Renal cortex interstitium (tissue), 15 donors: ENCODE results near the gene E4F1. TPM values are rescaled to one million over a fixed set of nuclear protein-coding genes. Genes with fewer than 3 reads are reported as not detected.

Source experiments
- DNase-seq, 11 donors: peaks; one replicate each; pipeline ENCODE4 v3.0.0-alpha.2; 2013; ENCODE audit warnings: low read depth in 9 of 11, low spot score in 4 of 11; ENCODE audit errors: extremely low read depth in 1 of 11
- long read RNA-seq, 16 experiments: transcript quantifications; one replicate each; lab custom pipeline, GENCODE V29; 2026
- polyA plus RNA-seq, 3 donors: library from polyadenylated mRNA; unstranded; fragments of 120-200 nt; gene quantifications; one replicate each; pipeline ENCODE4 v1.2.1, GENCODE V29; 2013; ENCODE audit not compliant: insufficient read length in 3 of 3

Gene E4F1, protein sequence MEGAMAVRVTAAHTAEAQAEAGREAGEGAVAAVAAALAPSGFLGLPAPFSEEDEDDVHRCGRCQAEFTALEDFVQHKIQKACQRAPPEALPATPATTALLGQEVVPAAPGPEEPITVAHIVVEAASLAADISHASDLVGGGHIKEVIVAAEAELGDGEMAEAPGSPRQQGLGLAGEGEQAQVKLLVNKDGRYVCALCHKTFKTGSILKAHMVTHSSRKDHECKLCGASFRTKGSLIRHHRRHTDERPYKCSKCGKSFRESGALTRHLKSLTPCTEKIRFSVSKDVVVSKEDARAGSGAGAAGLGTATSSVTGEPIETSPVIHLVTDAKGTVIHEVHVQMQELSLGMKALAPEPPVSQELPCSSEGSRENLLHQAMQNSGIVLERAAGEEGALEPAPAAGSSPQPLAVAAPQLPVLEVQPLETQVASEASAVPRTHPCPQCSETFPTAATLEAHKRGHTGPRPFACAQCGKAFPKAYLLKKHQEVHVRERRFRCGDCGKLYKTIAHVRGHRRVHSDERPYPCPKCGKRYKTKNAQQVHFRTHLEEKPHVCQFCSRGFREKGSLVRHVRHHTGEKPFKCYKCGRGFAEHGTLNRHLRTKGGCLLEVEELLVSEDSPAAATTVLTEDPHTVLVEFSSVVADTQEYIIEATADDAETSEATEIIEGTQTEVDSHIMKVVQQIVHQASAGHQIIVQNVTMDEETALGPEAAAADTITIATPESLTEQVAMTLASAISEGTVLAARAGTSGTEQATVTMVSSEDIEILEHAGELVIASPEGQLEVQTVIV
- polyA plus RNA-seq: 10 to 100 TPM; 13.0 to 24.9 (median 22.5) TPM
- long read RNA-seq, donor 1, partial matches to known transcripts: 269 of 336 reads
- long read RNA-seq, donor 1, other reads (novel, unspliced or antisense): 67 of 336 reads
- long read RNA-seq, donor 2, partial matches to known transcripts: 210 of 213 reads
- long read RNA-seq, donor 2, other reads (novel, unspliced or antisense): 0 of 213 reads
- long read RNA-seq, donor 3, transcript E4F1-201 (14 exons, 2,573 nt): major isoform, 6 of 6 reads
- long read RNA-seq, donor 3, partial matches to known transcripts: 0 of 6 reads
- long read RNA-seq, donor 3, other reads (novel, unspliced or antisense): 0 of 6 reads
- long read RNA-seq, donor 4, transcript E4F1-201 (14 exons, 2,573 nt): major isoform, 6 of 6 reads
- long read RNA-seq, donor 4, partial matches to known transcripts: 0 of 6 reads
- long read RNA-seq, donor 4, other reads (novel, unspliced or antisense): 0 of 6 reads
- long read RNA-seq, donor 5: 0 reads
- long read RNA-seq, donor 6, partial matches to known transcripts: 5 of 5 reads
- long read RNA-seq, donor 6, other reads (novel, unspliced or antisense): 0 of 5 reads
- long read RNA-seq, donor 7, partial matches to known transcripts: 0 of 1 reads
- long read RNA-seq, donor 7, other reads (novel, unspliced or antisense): 0 of 1 reads
- long read RNA-seq, donor 8: 0 reads
- long read RNA-seq, donor 9, partial matches to known transcripts: 0 of 4 reads
- long read RNA-seq, donor 9, other reads (novel, unspliced or antisense): 0 of 4 reads
- long read RNA-seq, donor 10, partial matches to known transcripts: 0 of 2 reads
- long read RNA-seq, donor 10, other reads (novel, unspliced or antisense): 0 of 2 reads
- long read RNA-seq, donor 11, partial matches to known transcripts: 0 of 3 reads
- long read RNA-seq, donor 11, other reads (novel, unspliced or antisense): 0 of 3 reads
- long read RNA-seq, donor 12, partial matches to known transcripts: 99 of 184 reads
- long read RNA-seq, donor 12, other reads (novel, unspliced or antisense): 81 of 184 reads
- long read RNA-seq, donor 13: 0 reads
- long read RNA-seq, donor 14, partial matches to known transcripts: 0 of 4 reads
- long read RNA-seq, donor 14, other reads (novel, unspliced or antisense): 0 of 4 reads
- long read RNA-seq, donor 15, partial matches to known transcripts: 0 of 1 reads
- long read RNA-seq, donor 15, other reads (novel, unspliced or antisense): 0 of 1 reads
- long read RNA-seq, donor 16, transcript E4F1-201 (14 exons, 2,573 nt): major isoform, 11 of 17 reads
- long read RNA-seq, donor 16, partial matches to known transcripts: 6 of 17 reads
- long read RNA-seq, donor 16, other reads (novel, unspliced or antisense): 0 of 17 reads

DNA sequence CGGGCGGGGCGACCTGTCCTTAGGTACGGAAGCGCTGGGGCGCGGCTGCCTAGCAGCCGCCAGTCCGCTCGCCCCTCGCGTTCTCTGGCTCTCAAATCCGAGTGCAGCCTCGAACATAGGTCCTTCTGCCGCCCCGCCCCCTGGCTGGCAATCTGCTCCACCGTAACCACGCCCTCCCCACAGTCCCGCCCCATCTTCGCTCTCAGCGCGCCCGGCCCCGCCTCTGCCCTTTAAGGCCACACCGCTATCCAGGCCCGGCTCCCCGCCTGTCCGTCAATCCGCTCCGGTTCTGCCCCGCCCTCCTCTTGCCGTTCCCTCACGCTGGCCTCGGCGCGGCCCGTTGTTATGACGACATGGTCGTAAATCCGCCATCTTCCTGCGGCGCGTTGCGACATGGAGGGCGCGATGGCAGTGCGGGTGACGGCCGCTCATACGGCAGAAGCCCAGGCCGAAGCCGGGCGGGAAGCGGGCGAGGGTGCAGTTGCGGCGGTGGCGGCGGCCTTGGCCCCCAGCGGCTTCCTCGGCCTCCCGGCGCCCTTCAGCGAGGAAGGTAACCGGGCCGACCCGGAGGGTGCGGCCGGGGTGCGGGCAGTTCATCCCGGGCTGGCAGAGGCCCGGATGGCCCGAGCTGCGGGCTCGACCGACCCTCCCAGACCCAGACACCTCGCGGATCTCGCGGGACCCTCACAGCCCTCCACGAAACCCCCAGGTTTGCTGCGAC is at the start of gene E4F1:
Gene E4F1 (plus strand): TSS at position 371 of the 721 bp plus-strand sequence. CDS start 23 bp downstream, at position 394.
- DNase-seq: peak; percentile 93 to 99 (median 98)

DNA sequence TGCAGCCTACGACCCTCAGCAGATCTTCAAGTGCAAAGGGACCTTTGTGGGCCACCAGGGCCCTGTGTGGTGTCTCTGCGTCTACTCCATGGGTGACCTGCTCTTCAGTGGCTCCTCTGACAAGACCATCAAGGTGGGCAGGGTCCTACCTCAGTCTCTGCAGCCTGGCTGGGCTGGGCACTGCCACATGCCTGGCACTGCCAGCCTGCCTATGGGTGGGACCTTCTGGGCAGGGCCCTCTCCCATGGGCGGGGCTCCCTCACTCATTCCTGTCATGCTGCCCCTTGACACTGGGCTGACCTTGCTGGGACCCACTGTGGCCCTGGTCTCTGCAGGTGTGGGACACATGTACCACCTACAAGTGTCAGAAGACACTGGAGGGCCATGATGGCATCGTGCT is 49.5 kb upstream of the E4F1 start:
- DNase-seq: no peak

DNA sequence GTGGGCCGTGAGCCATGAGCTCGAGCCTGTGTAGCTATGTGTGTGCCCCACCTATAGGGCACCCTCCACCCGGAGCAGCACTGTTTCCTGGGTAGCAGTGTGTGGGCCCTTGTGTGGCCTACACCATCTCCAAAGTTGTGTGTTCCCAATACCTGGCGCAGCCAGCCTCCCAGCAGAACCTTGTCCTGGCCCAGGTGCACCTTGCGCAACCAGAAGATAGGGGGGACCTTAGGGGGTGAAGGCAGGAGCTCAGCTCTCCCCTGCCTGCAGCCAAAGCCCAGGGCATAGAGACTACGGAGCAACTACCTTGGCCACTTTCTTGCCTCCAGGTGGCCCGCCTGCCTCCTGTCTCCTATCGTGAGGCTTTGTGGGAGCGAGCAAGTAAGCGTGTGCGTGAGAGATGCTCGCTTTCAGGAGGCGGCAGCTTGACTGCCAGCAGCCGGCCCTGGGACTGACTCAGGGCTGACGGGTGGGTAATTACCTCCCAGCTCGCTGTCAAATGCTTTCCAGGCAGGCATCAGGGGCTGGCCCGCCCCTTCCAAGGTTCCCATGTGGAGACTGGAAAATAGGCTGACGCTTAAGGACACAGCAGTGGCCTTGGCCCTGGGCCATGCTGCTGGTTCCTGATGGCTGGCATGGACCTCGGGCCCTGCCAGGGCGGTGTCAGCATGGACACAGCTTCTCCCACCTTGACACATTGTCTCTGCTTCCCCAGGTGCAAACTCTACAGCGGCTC is 48.8 kb upstream of the E4F1 start:
- no peak for DNase-seq

DNA sequence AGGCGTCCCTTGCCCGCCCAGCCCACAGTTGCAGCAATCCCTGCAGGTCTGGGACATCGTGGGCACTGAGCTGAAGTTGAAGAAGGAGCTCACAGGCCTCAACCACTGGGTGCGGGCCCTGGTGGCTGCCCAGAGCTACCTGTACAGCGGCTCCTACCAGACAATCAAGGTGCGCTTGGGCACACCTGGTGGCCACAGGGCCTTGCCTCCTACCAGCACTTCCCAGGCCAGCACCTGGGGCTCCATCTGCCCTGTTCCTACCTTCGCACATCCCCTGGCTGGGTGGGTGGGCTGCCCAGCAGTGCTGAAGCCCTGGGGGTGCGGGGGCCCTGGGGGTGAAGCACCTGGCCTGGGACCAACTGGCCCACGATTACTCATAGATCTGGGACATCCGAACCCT is 47.9 kb upstream of the E4F1 start:
- no peak for DNase-seq

DNA sequence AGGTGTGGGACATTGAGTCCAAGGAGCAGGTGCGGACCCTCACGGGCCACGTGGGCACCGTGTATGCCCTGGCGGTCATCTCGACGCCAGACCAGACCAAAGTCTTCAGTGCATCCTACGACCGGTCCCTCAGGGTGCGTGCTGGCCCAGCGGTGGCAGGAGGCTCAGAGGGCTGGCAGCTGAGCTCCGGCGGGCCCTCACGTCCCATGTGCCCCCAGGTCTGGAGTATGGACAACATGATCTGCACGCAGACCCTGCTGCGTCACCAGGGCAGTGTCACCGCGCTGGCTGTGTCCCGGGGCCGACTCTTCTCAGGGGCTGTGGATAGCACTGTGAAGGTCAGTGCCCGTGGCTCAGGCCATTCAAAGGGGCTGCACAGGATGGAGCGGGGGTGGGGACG is 47.3 kb upstream of the E4F1 start:
- DNase-seq: no peak

DNA sequence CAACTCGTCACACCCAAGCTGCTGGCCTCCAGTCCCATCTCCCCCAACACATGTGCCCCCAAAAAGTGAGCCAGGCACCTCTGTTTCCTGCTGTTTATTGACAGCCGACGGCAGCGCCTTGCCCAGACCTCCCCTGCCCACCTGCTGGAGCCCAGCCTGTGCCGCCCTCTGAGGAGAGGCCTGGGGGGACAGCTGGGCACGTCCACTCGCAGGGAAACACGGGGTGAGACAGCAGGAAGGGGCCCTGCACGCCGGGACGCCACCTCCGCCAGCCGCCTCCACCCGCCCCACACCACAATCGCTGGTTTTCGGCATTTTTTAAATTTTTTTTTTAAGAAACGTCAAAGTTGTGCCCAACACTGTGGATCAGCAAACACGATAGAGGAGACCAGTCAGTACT is 46.3 kb upstream of the E4F1 start:
- no peak for DNase-seq

DNA sequence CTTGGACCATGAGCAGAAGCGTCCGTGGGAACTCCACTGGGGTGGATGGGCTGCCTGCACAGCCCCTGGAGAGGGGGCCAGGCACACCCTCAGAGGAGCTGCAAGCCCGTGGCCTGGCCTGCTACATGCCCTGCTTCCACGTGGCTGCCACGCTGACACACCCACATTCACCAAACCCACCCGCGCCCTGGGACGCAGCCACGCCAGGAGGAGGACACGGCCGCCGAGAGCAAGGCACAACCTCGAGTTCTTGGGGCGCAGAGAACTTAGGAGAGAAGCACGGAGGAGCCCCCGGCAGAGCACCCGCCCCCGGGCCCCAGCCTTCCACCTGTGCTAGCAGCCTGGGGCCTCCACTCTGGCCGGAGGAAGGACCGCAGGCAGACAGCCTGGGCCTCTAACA is 45.8 kb upstream of the E4F1 start:
- DNase-seq: no peak

DNA sequence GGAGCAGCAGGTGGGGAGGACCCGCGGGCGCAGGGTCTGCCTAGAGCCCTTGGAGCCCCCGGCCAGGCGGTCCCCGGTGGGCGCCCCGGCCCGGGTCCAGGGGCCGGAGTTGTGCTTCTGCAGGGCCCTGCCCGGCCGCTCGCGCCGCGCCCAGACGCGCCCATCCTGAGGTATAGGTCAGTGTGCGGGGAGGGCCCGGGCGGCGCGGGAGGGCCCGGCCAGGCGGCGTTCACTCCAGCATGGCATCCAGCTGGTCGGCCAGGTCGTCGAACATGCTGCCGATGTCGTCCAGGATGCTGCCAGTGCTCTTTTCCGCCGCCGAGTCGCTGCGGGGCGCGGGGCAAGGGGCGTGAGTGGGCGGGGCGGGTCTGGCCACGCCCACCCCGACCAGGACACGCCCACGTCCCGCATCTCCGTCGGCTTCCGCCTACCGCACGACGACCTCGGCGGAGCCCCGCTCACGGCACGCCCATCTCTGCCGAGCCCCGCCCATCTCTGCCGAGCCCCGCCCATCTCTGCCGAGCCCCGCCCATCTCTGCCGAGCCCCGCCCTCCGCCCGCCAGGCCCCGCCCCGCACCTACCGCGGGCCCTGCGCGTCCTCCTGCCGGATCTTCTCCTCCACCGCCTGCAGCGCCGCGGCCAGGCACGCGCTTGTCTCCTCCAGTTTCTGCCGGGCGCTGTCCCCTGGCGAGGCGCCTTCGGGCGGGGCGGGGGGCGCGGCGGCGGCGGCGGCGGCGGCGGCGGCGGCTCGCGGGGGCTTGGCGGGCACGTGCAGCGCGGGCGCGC is 44.9 kb upstream of the E4F1 start:
- DNase-seq: no peak

DNA sequence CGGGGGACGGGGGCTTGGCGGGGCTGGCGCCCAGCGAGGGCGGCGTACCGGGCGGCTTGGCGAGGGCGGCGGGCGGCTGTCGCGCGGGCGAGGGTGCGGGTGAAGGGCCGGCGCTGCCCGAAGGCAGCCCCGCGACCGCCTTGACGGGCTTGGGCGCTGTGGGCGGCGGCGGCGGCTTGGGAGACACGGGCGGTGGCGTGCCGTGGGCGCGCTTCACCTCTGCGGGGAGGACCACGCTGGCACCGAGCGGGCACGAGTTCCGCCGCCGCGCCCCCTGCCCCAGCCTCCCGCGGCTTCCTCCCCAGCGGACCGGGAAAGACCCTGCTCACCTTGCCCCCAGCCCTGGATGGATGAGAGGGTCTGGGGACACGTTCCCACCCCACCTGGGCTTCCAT is 44.3 kb upstream of the E4F1 start:
- no peak for DNase-seq

DNA sequence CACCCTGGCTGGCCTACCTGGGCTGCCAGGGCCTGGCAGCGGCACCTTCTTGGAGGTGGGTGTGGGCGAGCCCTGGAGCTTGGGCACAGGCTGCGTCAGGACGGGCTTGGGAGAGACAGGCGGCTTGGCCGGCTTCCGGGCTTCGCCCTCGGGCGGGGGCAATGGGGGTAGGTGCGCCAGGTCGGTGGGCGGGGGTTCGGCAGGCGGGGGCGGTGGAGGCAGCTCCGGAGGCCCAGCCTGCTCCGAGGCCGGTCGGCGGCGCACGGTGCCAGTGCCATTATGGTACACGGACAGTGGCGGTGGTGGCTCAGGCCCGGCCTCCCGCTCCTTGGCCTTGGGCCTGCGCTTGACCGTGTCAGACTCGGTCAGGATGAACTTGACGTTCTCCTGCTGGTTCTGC is 43.8 kb upstream of the E4F1 start:
- DNase-seq: no peak

DNA sequence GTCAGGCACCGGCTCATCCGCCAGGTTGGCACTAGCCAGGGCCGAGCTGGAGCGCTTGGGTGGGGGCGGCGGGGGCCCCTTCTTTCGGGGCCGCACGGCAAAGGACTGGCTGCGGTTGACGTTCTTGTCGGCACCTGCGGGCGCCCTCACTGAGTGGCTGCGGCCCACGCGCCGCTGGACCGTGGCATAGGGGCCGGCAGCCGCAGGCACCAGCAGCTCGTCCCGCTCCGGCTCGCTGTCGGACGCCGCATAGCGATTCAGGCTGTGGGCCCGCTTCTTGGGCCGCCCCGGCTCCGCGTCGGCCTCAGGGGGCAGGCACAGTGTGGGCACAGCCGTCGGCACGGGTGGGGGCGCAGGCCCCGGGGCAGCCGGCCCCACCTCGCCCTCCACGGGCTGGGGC is 42.9 kb upstream of the E4F1 start:
- DNase-seq: no peak

DNA sequence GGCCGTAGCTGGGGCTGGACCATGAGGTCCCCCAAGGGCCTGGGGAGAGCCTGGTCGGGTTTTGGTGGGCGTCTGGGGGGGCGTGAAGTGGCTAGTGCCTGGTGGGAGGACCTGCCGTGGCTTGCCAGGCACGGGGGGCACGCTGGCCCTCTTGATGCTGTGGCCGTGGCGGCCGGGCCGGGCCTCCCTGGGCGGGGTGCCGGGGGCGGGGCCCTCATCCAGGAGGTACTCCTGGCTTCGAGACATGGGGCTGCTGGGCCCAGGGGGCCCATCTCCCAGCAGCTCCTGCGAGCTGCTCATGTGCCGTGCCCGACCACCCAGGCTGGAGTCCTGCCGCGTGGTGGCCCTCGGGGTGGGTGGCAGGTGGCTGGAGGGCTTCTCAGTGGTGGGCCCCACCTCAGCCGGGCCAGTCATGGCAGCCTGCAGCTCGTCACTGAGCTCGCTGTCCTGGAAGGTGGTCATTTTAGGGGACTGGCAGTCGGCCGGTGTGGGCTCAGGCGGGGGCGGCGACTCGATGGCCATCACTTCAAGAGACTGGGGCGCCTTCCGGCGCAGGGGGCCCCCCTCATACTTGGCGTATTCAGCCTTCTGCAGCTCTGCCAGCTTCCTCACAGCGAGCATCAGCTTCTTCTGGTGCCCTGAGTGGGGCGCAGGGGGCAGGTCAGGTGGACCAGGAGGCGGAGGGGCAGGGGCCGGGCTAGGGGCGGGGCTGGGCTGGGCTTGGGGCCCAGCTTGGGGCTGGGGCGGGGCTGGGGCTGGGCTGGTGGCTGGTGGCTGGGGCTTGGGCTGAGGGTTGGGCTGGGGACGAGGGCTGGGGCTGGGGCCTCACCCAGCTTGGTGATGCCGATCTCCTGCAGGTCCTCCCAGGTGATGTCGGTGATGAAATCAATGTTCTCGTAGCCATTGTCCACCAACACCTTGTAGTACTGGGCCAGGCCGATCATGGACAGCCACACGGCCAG is 42.1 kb upstream of the E4F1 start:
- no peak for DNase-seq

DNA sequence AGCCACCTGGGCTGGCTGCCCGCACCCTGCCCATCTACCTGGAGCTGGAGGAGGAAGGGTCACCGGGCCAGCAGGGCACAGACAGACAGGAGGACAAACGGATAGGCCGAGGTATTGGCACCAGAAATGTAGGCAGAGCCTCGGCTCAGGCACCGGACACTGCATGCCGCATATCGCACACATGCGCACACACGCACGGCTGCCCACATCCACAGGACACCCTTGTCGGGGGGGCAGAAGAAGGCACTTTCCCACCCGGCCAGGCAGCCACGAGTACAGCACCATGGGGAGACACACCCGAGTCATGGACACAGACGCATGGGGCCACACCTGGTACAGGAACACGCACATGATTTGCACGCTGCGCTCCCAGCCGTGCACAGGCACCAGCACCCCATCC is 41.4 kb upstream of the E4F1 start:
- no peak for DNase-seq

DNA sequence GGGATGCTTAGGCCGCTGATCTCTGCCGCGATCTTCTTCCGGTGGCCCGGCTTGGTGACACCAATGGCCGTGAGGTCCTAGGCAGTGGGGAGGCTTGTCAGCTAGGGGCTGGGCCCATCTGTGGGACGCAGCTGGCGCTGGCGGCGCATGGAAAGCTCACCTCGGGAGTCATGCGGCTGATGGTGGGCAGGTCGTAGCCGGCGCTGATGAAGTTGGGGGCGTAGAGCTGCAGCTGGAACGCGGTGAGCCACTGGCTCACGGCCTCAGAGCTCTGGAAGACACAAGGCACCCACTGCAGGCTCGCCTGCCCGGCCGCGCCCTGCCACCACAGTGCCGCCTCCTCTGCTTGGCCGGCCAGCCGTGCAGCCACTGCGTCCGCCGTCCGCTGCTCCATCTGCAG is 39.7 kb upstream of the E4F1 start:
- no peak for DNase-seq

DNA sequence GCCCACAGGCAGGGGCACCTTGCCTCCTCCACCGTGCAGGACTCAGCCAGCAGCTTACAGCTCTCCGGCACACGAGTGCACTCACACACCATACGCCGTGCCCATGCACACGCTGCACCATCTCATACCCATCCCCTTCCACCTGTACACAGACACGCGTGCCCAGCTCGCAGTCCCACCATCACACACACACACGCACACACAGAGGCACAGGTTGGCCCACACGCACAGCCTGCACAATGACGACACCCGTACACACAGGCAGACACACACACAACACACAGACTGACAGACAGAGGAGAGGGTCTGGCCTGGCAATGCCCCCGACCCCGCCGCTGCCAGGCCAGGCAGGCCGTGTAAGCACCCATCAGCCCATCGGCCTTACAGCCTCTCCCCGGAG is 39.0 kb upstream of the E4F1 start:
- DNase-seq: no peak
